B cell (primary cell): ENCODE data around the gene TMC7.

ENCODE experiments used
- CTCF ChIP-seq: fragments of 200-600 bp; IDR thresholded peaks from one replicate; pipeline ENCODE4 v1.8.0; 2022; ENCODE audit warnings: antibody characterized with exemption, mild to moderate bottlenecking
- EZH2 ChIP-seq: IDR thresholded peaks from 2 replicates; pipeline ENCODE4 v1.6.1; 2012; ENCODE audit warnings: borderline replicate concordance, low read depth, mild to moderate bottlenecking, moderate library complexity, low read length; ENCODE audit not compliant: insufficient read depth, poor library complexity, severe bottlenecking

GRCh38 chr16:19033761-19034160, 50.0 kb downstream of the TMC7 start:
- TF ChIP-seq CTCF (no peak), EZH2 (no peak)
